ENCODE results near the gene FSTL5.

- no peak for TF ChIP-seq CTCF (IDR thresholded peaks at IDR 0.05; ENCODE audit: low read length)
- TF ChIP-seq EZH2phosphoT487 (IDR thresholded peaks at IDR 0.05; ENCODE audit: low read length), result no peak
Measured at GRCh38 chr4:161817914-161818313, 345.9 kb downstream of the FSTL5 start.
